Spleen (tissue), 7 donors: ENCODE results near the gene TOP1.

Experiments
- CTCF ChIP-seq, 11 experiments: fragments of 200-600 bp in 7 of 11; fragments of 450-650 bp in 4 of 11; sonication (generic) in 4 of 11; IDR thresholded peaks in 8 of 11; conservative IDR thresholded peaks in 3 of 11; 1 replicate in 7 of 11; 2 replicates in 4 of 11; pipeline versions ENCODE4 v1.4.0 to v1.8.0; 2016 to 2021; ENCODE audit warnings: antibody characterized with exemption in 11 of 11, inconsistent platforms in 4 of 11, mild to moderate bottlenecking in 1 of 11
- POLR2A ChIP-seq, 3 donors: fragments of 450-650 bp; IDR thresholded peaks; one replicate each; pipeline ENCODE4 v1.5.1; 2017; ENCODE audit warnings: antibody characterized with exemption in 3 of 3, mild to moderate bottlenecking in 1 of 3
- donor health status: DM: no; HTN: no; CAD: no; lungs with moderate emphysema.
- donor health status: DM: no; HTN: no; CAD: no.
- donor health status: DM: no; HTN: no; CAD: no.

- TF ChIP-seq POLR2A (IDR thresholded peaks at IDR 0.05), result no peak
- TF ChIP-seq CTCF (IDR thresholded peaks at IDR 0.05 in 8 of 11, conservative IDR thresholded peaks at IDR 0.05 in 3 of 11), result no peak
Measured at GRCh38 chr20:40980828-40981310, 47.8 kb upstream of the TOP1 start.
